ENCODE results near the gene EDEM2.

- TF ChIP-seq CTCF (IDR thresholded peaks at IDR 0.05) (peak; percentile 91), EZH2 (IDR thresholded peaks at IDR 0.05; ENCODE audit: borderline replicate concordance, insufficient read depth, low read depth, low read length, poor library complexity, severe bottlenecking) (no peak)
Measured at GRCh38 chr20:35092524-35093266, 54.4 kb downstream of the EDEM2 start, which contains the start of gene TRPC4AP.
